ENCODE results near the gene AEBP2.
"Not testable (repeated sequence)": the region's sequence is repeated elsewhere in the genome, so short reads cannot be mapped to it uniquely, and the experiment has no call there.

- TF ChIP-seq POLR2A, POLR2AphosphoS5, SPI1, TAF1, POU2F2 (IDR thresholded peaks at IDR 0.05; ENCODE audit: low read depth, low read length): not testable (repeated sequence)
Observed at GRCh38 chr12:19413582-19413981, 25.7 kb upstream of the AEBP2 start.
